ENCODE data around the gene TRPV6.

TRPV6 gene

DNA sequence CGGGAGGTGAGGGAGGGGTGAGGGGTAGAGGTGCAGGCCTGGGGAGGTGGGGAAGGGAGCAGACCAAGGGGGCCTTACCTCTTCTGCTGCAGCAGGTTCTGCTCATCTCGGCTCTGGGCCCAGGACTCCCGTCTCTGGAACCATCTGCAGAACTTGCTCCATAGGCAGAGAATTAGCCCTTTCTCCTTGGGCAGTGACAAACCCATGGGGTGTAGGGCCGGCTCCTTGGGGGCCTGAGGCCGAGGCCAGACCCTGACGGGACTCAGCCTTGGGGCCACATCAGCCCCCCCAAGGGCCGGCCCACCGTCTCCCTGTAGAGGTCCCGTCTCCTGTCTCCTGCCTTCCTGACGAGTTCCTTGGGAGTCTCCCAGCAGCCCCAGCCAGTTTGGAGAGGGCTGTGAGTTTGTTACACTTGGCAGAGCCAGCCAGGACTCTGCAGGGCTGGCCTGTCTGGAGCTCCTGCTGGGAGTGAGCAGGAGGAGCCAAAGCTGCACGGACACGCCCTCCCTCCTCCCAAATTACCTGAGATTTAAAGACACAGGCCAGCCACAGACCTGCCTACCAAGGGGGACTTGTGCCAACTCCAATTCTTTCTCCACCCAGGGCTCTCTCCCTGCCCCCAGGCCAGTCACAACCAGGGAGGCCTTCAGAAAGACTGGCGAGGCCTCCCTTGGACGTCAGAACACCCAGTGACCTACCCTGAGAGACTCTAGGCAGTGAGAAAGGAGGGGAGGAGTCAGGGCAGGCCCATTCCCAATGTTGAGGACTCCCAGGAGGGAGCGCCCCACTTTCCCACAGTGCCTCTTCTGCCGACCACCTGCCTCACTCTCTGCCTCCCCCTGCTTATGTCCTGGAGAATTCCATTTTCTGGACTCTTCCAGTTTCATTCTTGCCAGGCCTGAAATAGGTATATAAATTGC, at the start of gene TRPV6:
Gene TRPV6, minus strand, starts transcription at position 435 of the 920 bp plus-strand sequence.
- no peak for DNase-seq (ENCODE audit: low read depth in 2 of 2)

DNA sequence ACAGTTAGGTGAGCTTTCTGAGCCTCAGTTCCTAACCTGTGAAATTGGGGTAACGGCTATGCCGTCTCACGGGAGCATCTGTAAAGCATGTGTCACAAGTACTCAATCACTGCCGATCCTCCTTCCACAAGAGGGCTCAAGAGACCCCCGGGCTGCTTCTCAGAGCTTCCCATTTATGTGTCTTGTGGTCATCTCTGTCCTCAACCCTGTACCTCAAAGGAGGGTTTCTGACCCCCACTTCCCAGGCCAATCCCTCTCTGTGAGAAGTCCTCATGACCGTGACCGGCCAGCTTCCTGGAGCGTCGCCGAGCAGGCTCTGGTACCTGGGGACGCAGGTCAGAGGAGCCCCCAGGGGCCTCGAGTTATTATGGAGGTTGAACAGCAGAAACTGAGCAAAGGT, 48.5 kb upstream of the TRPV6 start:
- no peak for DNase-seq (ENCODE audit: low read depth in 2 of 2)

DNA sequence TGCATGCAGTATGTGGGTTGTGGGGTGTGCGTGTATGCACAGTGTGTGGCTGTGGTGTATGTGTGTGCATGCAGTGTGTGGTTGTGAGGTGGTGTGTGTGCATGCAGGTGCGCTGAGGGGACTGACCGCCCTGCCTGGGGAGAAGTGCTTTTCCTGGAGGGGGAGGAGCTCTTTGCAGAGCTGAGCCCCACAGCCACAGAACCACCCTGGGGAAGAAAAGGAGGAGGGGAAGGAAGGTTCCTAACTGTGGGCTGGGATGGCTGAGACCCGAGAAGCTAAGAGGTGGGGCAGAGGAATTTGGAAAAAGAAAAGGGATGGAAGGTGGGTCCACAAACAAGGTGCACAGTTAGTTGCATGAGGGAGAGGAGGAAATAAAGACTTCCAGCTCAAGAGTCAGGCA, 48.1 kb upstream of the TRPV6 start, which contains the start of gene TRPV5:
Gene TRPV5, minus strand, starts transcription at position 123 of the 400 bp plus-strand sequence. CDS start 287 bp downstream, outside the sequence.
- DNase-seq (ENCODE audit: low read depth in 2 of 2), result no peak

DNA sequence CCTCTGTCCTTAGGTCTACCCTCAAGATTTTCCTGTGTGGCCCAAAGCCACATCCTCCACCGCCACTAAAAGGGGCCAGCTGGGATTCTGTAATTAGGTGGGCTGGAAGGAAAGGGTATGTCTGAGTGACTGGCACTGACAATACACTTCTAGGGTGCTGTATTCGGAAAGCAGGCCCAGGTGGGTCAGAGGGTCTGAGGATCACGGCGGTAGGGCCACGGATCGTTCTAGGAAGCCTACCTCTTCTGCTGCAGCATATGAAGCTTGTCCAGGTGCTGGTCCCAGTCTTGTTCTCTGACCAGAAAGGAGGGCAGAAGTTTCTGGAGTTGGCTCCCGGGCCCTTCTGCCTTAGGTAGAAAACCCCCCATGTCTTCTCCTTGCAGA, 47.5 kb upstream of the TRPV6 start:
- no peak for DNase-seq (ENCODE audit: low read depth in 2 of 2)

DNA sequence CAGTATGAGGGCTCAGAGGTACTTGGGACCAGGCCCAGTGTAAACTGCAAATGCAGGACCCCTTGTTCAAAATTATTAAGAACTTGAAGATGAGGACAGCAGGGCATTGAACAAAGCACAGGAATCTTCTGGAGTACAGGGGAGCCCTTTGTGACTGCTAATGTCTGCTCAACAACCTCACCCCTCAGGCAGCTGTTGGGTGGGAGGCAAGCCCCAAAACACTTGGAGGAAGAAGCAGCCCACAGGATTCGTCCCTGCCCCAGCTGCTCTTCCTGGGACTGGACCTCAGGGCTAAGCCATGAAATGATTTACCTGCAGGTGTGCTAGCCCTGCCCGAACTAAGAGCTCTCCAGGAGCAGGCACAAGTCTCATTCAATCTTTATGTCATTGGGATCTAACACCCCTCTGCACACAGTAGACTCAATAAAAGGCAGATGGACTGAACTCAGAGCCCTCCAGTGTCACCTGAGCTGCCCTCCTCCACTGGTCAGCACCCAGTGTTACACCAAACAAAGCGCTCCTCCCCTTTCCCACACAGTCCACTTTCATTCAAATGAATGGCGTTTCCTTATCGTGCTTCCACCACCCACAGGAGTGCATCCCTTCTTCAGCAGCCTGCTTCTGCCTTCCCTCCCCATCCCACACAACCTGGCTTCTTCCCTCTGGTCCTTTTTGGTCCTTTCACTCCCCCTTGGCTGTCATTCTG, 47.0 kb upstream of the TRPV6 start:
- DNase-seq (ENCODE audit: low read depth in 2 of 2), result no peak

DNA sequence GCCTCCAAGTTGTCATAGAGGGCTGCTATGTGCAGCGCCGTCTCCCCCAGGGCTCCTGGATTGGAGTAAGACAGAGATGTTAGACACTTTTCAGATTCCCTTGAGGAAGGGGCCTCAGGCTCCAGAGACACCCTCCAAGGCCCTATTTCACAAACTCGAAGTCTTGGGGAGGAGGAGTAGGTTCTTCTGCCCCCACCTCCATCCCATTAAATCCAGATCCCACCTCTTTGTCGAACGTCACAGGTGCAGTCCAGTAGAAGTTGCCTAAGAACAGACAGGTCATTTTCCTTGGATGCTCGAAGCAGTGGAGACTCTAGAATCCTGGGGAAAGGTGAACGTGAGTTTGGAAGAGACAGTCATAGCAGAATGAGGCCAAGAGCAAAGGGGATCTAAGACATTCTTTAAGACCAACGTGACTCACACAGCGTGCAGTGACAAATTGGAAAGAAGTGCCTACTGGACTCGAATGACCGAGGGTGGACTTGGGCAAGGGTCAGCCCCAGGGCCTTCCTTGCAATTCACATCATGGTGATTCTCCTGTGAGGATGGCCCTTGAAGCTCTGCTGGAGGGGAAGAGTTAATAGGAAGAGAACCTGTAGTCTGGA, 44.7 kb upstream of the TRPV6 start:
- no peak for DNase-seq (ENCODE audit: low read depth in 2 of 2)

DNA sequence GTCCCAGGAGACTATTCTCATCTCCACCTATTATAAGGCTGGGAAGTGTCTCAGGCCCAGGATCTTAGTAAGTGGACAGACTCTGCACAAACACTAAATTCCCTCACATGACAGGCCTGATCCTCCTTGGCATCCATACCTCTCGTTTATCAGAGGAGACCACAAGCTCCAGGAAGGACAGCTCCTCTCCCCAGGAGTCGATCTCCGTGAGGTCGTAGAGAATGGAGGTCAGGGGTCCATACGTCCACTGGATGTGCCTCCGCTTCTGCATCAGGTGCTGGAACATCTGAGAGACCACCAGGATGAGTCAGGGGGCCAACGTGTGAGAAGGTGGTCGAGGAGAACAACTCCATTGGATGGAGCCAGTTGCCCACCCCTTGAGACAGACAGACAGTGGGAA, 42.4 kb upstream of the TRPV6 start:
- DNase-seq (ENCODE audit: low read depth in 2 of 2), result no peak

DNA sequence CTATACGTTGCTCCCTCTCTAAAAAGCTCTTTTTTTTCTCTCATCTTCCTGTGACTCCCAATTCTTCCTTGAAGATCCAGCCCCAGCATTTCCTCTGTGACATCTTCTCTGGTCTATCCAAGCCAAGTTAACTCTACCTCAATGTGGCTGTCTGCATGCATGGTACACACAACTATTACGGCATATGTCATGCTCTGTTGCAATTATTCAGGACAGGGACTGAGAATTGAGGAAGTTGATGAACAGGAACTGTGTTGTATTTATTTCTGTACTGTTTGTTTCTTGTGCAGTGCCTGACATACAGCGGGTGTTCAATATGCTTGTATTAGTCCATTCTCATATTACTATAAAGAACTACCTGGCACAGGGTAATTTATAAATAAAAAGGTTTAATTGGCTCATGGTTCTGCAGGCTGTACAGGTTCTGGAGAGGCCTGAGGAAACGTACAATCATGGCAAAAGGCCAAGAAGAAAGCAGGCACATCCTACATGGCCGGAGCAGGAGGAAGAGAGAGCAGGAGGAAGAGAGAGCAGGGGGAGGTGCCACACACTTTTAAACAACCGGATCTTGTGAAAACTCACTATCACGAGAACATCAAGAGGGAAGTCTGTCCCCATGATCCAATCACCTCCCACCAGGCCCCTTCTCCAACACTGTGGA, 41.7 kb upstream of the TRPV6 start:
- DNase-seq (ENCODE audit: low read depth in 2 of 2), result no peak

DNA sequence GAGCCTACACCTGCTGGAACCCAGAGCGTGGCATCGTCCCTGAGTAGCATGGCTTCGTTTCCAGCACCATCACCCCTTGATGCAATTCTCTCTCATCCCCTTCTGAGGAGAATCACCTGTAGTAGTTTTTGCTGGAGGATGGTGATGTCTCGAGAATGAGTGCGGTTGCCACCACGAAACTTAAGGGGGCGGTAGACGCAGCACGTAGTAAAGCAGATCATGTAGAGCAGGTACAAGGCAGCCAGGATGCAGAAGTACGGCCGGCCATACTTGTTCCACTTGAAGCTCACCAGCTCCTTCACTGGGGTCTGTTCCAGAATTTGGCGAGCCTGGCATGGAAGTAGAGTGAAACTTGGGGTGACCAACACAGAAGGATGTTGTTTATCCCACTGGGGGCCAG, 39.9 kb upstream of the TRPV6 start:
- DNase-seq (ENCODE audit: low read depth in 2 of 2), result no peak

DNA sequence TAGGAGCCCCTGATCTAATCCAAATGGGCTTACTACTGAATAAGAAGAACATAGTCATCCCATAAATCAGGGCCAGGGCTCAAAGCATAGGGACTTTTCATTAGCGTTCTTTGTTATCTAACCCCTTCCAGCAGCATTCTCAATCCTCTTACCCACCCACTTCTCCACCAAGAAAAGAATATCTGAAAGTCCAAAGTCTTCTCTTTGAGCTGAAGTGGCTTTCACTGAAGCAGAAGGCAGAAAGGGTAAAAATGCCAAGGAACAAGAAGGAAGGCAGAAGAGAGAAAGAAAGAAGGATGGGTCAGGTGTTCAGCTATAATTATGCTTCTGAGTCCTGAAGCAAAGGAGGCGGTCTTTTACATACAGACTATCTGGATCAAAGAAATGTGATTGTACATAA, 37.8 kb upstream of the TRPV6 start:
- no peak for DNase-seq (ENCODE audit: low read depth in 2 of 2)

DNA sequence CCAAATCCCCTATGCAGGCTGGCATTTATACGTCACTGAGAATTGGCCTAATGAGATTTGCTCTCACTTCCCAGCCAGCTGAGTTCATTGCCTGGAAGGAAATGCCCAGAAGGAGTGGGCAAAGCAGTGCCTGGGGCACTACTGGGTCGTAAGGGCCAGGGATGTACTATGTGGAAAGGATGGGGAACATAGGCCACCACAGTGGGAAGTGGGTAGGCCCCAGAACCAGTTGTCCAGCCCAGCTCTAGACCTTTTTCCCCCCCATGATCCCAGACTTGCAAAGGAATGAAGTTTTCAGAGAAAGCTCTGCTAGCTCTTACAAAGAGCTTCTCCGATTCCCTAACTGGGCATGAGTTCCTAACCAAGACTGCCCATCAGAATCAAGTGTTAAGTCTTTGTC, 34.1 kb upstream of the TRPV6 start:
- DNase-seq (ENCODE audit: low read depth in 2 of 2), result no peak

DNA sequence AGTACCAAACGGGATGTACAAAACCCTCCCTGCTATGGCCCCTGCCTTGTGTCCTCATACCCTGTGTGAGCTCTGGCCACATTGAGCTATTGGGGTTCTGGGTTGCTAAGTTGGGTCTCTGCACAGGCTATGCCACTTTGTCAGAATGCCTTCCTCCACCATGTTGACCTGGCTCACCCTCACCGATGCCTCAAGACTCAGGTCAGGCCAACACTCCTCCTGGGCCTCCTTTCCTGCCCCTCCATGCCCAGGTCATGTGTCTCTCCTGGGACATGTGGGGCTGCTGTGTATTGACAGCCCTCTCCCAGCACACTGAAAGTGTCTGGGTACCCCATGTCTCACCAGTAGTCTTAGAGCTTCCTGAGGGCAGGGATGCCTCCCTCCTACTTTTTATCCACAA, 33.4 kb upstream of the TRPV6 start:
- DNase-seq (ENCODE audit: low read depth in 2 of 2), result no peak

DNA sequence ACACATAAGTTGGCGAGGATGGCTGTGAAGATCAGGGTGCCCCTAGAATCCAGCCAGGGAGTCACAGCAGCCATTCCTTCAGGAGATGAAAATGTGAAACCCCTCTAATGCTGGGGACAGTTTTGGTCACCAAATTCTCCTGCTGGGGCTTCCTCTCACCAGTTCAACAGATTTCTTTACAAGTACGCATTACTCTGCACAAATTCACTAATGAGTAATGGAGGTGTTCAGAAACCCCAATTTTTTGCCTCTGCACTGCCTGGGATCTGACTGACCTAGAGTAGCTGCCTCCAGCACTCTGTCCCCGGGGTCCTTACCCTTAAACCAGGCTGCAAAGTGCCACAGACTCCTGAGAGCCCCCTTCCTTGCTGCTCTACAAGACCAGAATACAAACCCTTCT, 31.9 kb upstream of the TRPV6 start:
- DNase-seq (ENCODE audit: low read depth in 2 of 2), result no peak

DNA sequence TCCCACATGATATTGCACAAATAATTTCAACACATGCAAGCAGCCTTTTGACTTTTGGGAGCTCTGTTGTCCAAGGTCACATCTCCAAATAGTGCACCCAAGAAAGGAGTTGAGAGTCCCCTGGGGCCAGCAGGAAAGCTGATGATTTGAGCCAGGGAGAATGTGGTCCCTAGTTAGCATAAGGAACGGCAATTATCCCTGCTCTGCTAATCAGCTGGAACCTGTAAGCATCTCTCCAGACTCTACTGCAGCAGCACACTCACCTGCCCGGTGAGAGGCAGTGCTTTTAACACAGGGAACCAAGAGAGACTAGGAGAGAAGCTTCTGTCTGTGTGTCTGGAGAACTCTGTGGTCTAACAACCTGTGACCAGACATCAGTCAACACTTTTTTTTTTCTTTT, 31.0 kb upstream of the TRPV6 start:
- no peak for DNase-seq (ENCODE audit: low read depth in 2 of 2)

DNA sequence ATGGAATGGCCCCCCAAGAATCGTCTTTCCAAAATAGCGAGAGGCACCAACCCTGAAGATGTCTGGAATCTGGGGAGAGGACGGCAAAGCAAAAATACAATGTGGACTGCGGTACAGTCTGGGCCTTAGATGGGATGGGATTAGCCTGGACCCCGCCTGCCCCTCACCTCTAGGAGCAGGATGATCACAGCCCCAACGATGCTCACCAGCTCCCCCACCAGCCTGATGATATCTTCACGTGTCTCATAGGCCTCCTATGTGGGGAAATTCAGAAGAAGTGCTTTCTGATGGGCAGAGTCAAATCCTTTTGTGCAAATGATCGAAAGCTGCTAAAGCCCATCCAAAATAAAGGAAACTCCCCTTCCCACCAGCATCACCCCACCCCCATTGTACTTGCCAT, 29.8 kb upstream of the TRPV6 start:
- no peak for DNase-seq (ENCODE audit: low read depth in 2 of 2)

DNA sequence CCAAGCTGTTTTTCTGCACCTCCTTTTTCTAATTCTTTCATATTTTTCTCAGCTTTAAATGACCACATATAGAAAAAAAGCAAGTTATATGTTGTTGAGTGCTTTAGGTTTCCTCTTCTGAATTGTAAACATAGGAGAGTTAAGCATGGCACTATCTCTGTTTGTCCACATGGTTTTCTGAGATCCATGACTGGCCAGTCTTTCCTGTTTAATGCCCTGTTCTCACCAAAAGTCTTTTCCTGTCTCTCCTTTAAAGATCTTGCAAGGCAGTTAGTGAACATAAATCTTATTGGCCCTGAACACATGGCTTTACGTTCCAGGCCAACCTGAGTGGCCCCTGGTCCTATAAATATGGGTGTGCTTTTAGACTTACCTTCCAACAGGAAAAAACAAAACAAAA, 28.6 kb upstream of the TRPV6 start:
- no peak for DNase-seq (ENCODE audit: low read depth in 2 of 2)

DNA sequence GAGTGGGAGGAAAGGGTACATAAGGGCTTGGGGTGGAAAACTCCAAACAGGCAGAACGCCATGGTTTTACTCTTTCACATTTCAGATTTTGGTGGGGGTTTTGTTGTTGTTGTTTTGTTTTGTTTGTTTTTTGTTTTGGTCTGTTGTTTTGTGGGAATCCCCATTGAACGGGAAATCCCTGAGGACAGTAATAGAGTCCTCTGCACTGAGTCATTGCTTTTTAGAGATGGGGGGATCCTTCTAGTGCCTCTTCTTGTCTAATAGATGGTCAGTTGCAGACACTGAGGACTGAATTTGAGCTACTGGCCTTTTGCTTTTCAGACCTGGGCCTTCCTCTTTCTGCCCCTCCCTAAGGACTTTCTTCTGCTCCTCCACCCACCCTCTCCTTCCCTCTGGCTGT, 28.0 kb upstream of the TRPV6 start:
- DNase-seq (ENCODE audit: low read depth in 2 of 2), result no peak

DNA sequence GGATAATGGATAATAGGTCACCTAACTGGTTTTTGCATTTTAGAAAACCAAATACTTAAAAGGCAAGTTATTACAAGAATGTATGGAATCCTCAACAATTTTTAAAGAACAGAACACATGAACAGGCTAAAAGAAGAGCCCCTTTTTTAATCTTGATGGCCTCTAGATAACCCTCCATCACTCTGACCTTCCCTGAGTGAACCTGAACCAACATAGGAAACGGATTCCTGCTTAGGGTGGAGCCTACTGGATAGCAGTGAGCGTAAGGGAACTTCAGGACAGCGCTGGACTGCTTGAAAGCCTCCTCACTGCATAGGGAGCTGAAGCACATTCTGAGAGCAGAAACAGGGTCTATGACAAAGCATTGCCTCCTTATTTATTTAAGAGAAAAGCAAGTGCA, 27.5 kb upstream of the TRPV6 start:
- DNase-seq (ENCODE audit: low read depth in 2 of 2), result no peak

DNA sequence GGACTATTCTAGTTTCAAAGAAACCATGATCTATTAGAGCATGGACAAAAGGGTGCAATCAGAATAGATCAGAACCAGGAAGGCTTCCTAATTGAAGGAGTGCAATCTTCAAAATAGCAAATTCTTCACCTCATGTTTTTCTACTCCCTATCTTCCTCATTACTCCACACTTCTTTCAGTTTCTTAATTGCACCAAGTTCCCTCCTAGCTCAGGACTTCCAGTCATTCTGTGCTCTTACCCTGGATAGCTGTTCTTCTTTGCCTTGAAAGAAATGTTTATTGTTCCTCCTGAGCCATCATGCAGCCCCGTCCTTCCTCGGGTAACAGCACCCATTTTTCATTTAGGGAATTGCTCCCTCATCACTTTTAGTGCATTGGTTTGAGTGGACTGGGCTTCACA, 24.9 kb upstream of the TRPV6 start:
- no peak for DNase-seq (ENCODE audit: low read depth in 2 of 2)

DNA sequence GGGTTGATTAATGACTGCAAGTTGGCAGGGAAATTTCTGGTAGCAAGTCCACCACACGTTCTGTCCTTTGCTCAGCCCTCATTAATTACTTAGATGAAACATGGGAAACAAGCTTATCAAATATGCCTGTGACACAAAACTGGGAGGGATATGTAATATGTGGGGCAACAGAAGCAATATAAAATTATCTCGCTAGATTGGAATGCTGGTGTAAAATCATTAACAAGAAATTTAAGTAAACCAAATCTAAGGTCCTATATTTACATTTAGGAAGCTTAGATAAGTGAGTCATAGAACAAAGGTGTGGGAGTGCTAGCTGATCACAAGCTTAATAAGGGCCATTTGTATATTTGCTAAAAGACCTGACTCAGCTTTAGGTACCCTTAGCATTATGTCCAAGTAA, 24.5 kb upstream of the TRPV6 start:
- no peak for DNase-seq (ENCODE audit: low read depth in 2 of 2)

DNA sequence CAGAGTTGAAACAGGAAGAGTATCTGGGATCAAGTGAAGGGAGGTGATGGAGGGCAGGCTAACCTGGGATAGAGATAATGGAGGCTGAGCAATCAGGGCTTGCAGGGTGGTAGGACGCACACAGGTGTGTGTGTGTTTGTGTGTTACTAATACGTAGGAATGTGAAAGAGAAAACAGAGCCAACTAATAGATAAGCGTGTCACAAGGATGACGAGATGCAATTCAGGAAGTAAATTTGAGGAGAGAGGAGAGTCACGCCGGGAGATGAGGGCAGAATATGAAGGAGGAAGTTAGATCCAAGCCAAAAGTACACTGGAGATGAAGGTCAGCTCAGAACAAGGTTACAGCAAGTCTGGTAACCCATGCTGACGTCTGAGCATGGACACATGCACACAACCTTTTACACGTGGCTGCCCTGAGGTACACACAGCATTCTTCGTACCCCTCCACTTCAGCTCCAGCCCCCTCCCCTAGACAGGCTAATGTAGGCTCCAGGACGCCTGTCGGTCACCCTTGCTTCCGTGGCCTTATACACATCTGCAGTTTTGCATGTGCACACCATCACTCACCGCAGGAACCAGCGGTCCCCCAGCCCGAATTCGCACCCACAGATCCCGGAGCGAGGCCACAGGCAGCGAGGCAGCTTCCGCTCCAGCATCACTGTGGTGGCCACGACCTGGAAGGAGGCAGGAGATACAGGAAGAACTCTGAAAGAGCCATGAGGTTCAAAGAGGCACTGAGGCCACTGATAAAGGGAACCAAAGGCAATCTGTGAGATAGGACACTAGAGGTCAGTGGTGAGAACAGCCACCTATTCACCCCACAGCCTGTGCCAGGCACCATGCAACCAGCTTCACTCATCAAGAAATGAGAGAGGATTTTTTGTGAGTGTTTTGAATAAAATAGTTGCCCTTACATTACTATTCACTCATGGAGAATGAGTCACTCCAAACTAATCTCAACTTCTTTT, 23.7 kb upstream of the TRPV6 start:
- no peak for DNase-seq (ENCODE audit: low read depth in 2 of 2)
